ENCODE results near the gene RBCK1.

DNA sequence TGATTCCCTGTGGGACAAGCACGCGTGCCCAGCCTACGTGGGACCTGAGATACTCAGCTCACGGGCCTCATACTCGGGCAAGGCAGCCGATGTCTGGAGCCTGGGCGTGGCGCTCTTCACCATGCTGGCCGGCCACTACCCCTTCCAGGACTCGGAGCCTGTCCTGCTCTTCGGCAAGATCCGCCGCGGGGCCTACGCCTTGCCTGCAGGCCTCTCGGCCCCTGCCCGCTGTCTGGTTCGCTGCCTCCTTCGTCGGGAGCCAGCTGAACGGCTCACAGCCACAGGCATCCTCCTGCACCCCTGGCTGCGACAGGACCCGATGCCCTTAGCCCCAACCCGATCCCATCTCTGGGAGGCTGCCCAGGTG, 11.9 kb upstream of the RBCK1 start:
- TF ChIP-seq, protein P1, sequence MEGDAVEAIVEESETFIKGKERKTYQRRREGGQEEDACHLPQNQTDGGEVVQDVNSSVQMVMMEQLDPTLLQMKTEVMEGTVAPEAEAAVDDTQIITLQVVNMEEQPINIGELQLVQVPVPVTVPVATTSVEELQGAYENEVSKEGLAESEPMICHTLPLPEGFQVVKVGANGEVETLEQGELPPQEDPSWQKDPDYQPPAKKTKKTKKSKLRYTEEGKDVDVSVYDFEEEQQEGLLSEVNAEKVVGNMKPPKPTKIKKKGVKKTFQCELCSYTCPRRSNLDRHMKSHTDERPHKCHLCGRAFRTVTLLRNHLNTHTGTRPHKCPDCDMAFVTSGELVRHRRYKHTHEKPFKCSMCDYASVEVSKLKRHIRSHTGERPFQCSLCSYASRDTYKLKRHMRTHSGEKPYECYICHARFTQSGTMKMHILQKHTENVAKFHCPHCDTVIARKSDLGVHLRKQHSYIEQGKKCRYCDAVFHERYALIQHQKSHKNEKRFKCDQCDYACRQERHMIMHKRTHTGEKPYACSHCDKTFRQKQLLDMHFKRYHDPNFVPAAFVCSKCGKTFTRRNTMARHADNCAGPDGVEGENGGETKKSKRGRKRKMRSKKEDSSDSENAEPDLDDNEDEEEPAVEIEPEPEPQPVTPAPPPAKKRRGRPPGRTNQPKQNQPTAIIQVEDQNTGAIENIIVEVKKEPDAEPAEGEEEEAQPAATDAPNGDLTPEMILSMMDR (IDR thresholded peaks at IDR 0.05), result no peak
- TF ChIP-seq POLR2A (IDR thresholded peaks at IDR 0.05), result no peak
